H1 (cell line): Measurements from ENCODE around the gene ACOT7. TPM values are rescaled to one million over a fixed set of nuclear protein-coding genes. Genes with fewer than 3 reads are reported as not detected.

Experiments
- CTCF ChIA-PET: fragments of 300-600 bp; sonication (Branson Sonifier 250); formaldehyde crosslinking; loops from one replicate; lab custom pipeline; 2021; ENCODE audit not compliant: partially characterized antibody; lab: Charles Lee
- POLR2A ChIA-PET: fragments of 300-600 bp; sonication (Branson Sonifier 250); formaldehyde crosslinking; loops from one replicate; lab custom pipeline; 2021; ENCODE audit warnings: inconsistent platforms; ENCODE audit not compliant: partially characterized antibody; lab: Charles Lee
- DNase-seq, 2 experiments: peaks; one replicate each; pipeline versions ENCODE4 v3.0.0 to v3.0.0-alpha.2; 2010 to 2022; ENCODE audit warnings: low spot score in 2 of 2, low read depth in 1 of 2, mixed read lengths in 1 of 2
- FAIRE-seq: peaks from 2 replicates; lab custom pipeline; 2011; peaks lifted over from hg19 to GRCh38; lab: Jason Lieb, UNC
- H2AFZ ChIP-seq: 2 replicates; pipeline ENCODE4 v1.8.1; 2012; ENCODE audit warnings: low read length, inconsistent platforms
- H2AK5ac ChIP-seq: 2 replicates; pipeline ENCODE4 v1.6.1; 2013; ENCODE audit warnings: low read depth, low read length
- H2BK120ac ChIP-seq: replicated peaks from 2 replicates; pipeline ENCODE3; 2013; ENCODE audit warnings: low read depth, low read length, inconsistent platforms
- H2BK12ac ChIP-seq: 2 replicates; pipeline ENCODE4 v1.6.1; 2013; ENCODE audit warnings: low read depth, low read length
- H2BK15ac ChIP-seq: 2 replicates; pipeline ENCODE4 v1.6.1; 2013; ENCODE audit warnings: low read length
- H2BK20ac ChIP-seq: 2 replicates; pipeline ENCODE4 v1.6.1; 2013; ENCODE audit warnings: low read length
- H2BK5ac ChIP-seq: 2 replicates; pipeline ENCODE4 v1.6.1; 2013; ENCODE audit warnings: low read depth, low read length
- H3K14ac ChIP-seq: 2 replicates; pipeline ENCODE4 v1.6.1; 2013; ENCODE audit warnings: inconsistent platforms; ENCODE audit not compliant: insufficient read length
- H3K18ac ChIP-seq: 2 replicates; pipeline ENCODE4 v1.6.1; 2013; ENCODE audit warnings: low read length; ENCODE audit errors: extremely low read depth
- H3K23ac ChIP-seq: 2 replicates; pipeline ENCODE4 v1.6.1; 2013; ENCODE audit warnings: inconsistent platforms; ENCODE audit not compliant: insufficient read length
- H3K23me2 ChIP-seq: 2 replicates; pipeline ENCODE4 v1.6.1; 2013; ENCODE audit warnings: low read depth, low read length
- H3K27ac ChIP-seq: 2 replicates; pipeline ENCODE4 v1.6.1; 2011; ENCODE audit warnings: low read depth, low read length, inconsistent platforms
- H3K27me3 ChIP-seq, 4 experiments: replicated peaks in 1 of 4; 1 replicate in 1 of 4; 2 replicates in 3 of 4; pipeline versions ENCODE4 v1.6.1 to v1.8.1; 2011 to 2013; ENCODE audit warnings: low read length in 3 of 4, mild to moderate bottlenecking in 3 of 4, inconsistent platforms in 2 of 4, mixed read lengths in 2 of 4, moderate library complexity in 1 of 4; ENCODE audit not compliant: control insufficient read depth in 3 of 4, insufficient read depth in 3 of 4; ENCODE audit errors: extremely low read depth in 1 of 4
- H3K36me3 ChIP-seq, 4 experiments: 2 replicates each; pipeline versions ENCODE4 v1.6.1 to v1.8.1; 2011 to 2013; ENCODE audit warnings: mild to moderate bottlenecking in 4 of 4, low read length in 3 of 4, moderate library complexity in 2 of 4, control low read depth in 1 of 4, inconsistent platforms in 1 of 4; ENCODE audit not compliant: insufficient read depth in 4 of 4, control insufficient read depth in 2 of 4
- H3K4ac ChIP-seq: replicated peaks from 2 replicates; pipeline ENCODE3; 2013; ENCODE audit warnings: low read length, low read depth, mixed read lengths, inconsistent platforms; ENCODE audit not compliant: insufficient read length
- H3K4me1 ChIP-seq, 4 experiments: replicated peaks in 1 of 4; 1 replicate in 1 of 4; 2 replicates in 3 of 4; pipeline versions ENCODE4 v1.6.1 to v1.8.1; 2011 to 2013; ENCODE audit warnings: low read length in 3 of 4, inconsistent platforms in 2 of 4, mixed read lengths in 1 of 4; ENCODE audit not compliant: insufficient read depth in 4 of 4, control insufficient read depth in 3 of 4
- H3K4me2 ChIP-seq, 2 experiments: 2 replicates each; pipeline versions ENCODE4 v1.6.1 to v1.8.1; 2011 to 2013; ENCODE audit warnings: low read depth in 2 of 2, low read length in 2 of 2, control low read depth in 1 of 2, inconsistent platforms in 1 of 2, mild to moderate bottlenecking in 1 of 2; ENCODE audit not compliant: insufficient read depth in 1 of 2
- H3K4me3 ChIP-seq, 4 experiments: fragments of 200-600, 300-600 bp in 1 of 4; sonication (generic), shearing (Covaris generic), sonication (Bioruptor Twin) in 1 of 4; 2 replicates each; pipeline versions ENCODE4 v1.5.1 to v1.8.1; 2011 to 2016; ENCODE audit warnings: low read length in 4 of 4, low read depth in 3 of 4, control low read depth in 2 of 4, inconsistent platforms in 2 of 4, mild to moderate bottlenecking in 2 of 4, mixed read lengths in 1 of 4, moderate library complexity in 1 of 4; ENCODE audit not compliant: insufficient read depth in 2 of 4; ENCODE audit errors: extremely low read depth in 1 of 4
- H3K56ac ChIP-seq: replicated peaks from 2 replicates; pipeline ENCODE3; 2013; ENCODE audit warnings: low read depth, mild to moderate bottlenecking, mixed read lengths, low read length, inconsistent platforms; ENCODE audit not compliant: insufficient read length
- H3K79me1 ChIP-seq: 2 replicates; pipeline ENCODE4 v1.6.1; 2013; ENCODE audit warnings: low read depth, low read length, control low read depth
- H3K79me2 ChIP-seq, 2 experiments: 2 replicates each; pipeline versions ENCODE4 v1.6.1 to v1.8.1; 2012 to 2013; ENCODE audit warnings: low read length in 2 of 2, mild to moderate bottlenecking in 2 of 2, inconsistent platforms in 1 of 2; ENCODE audit not compliant: insufficient read depth in 2 of 2, control insufficient read depth in 1 of 2
- H3K9ac ChIP-seq, 4 experiments: replicated peaks in 1 of 4; 1 replicate in 1 of 4; 2 replicates in 3 of 4; pipeline versions ENCODE4 v1.6.1 to v1.8.1; 2011 to 2013; ENCODE audit warnings: low read depth in 3 of 4, low read length in 3 of 4, control low read depth in 2 of 4, mild to moderate bottlenecking in 2 of 4, moderate library complexity in 2 of 4, inconsistent platforms in 1 of 4; ENCODE audit errors: extremely low read depth in 1 of 4
- H3K9me3 ChIP-seq, 2 experiments: 2 replicates each; pipeline versions ENCODE4 v1.6.1 to v1.8.1; 2012 to 2013; ENCODE audit warnings: mild to moderate bottlenecking in 2 of 2, moderate library complexity in 2 of 2, control low read depth in 1 of 2, inconsistent platforms in 1 of 2, low read depth in 1 of 2, low read length in 1 of 2, mixed read lengths in 1 of 2; ENCODE audit not compliant: insufficient read depth in 2 of 2
- H4K20me1 ChIP-seq, 2 experiments: replicated peaks in 1 of 2; 2 replicates each; pipeline versions ENCODE3 to v1.8.1; 2011 to 2013; ENCODE audit warnings: inconsistent platforms in 2 of 2, low read length in 2 of 2, mild to moderate bottlenecking in 1 of 2; ENCODE audit not compliant: insufficient read depth in 2 of 2, control insufficient read depth in 1 of 2
- H4K5ac ChIP-seq: 2 replicates; pipeline ENCODE4 v1.6.1; 2013; ENCODE audit warnings: low read length, low read depth, mixed read lengths, inconsistent platforms; ENCODE audit not compliant: insufficient read length
- H4K8ac ChIP-seq: 2 replicates; pipeline ENCODE4 v1.8.0; 2013; ENCODE audit warnings: mild to moderate bottlenecking, moderate library complexity, low read length, inconsistent platforms; ENCODE audit not compliant: insufficient read depth; ENCODE audit errors: extremely low read depth
- H4K91ac ChIP-seq: replicated peaks from 2 replicates; pipeline ENCODE3; 2013; ENCODE audit warnings: low read length, mixed read lengths, inconsistent platforms; ENCODE audit not compliant: insufficient read length
- BRCA1 ChIP-seq: IDR thresholded peaks from 2 replicates; pipeline ENCODE4 v1.6.1; 2012; ENCODE audit warnings: low read depth, low read length, improper control_type of control experiment
- FOSL1 ChIP-seq: IDR thresholded peaks from 2 replicates; pipeline ENCODE4 v1.6.1; 2011; ENCODE audit warnings: mild to moderate bottlenecking, low read depth, low read length, moderate library complexity; ENCODE audit not compliant: insufficient read depth
- HDAC2 ChIP-seq, 2 experiments: fragments of 300-600 bp in 1 of 2; sonication (generic) in 1 of 2; IDR thresholded peaks; 2 replicates each; pipeline ENCODE4 v1.6.1; 2011 to 2012; ENCODE audit warnings: low read depth in 2 of 2, low read length in 2 of 2, mild to moderate bottlenecking in 2 of 2, moderate library complexity in 2 of 2, borderline replicate concordance in 1 of 2, inconsistent platforms in 1 of 2
- JUN ChIP-seq: IDR thresholded peaks from 2 replicates; pipeline ENCODE4 v1.6.1; 2011; ENCODE audit warnings: low read depth, mild to moderate bottlenecking, improper control_type of control experiment, low read length
- JUND ChIP-seq: IDR thresholded peaks from 2 replicates; pipeline ENCODE4 v1.6.1; 2011; ENCODE audit warnings: mild to moderate bottlenecking, improper control_type of control experiment, low read length
- NRF1 ChIP-seq: IDR thresholded peaks from 2 replicates; pipeline ENCODE4 v1.6.1; 2011; ENCODE audit warnings: mild to moderate bottlenecking, low read depth, low read length, improper control_type of control experiment
- POU5F1 ChIP-seq: IDR thresholded peaks from 2 replicates; pipeline ENCODE4 v1.6.1; 2011; ENCODE audit warnings: low read depth, mild to moderate bottlenecking, low read length, moderate library complexity
- SP2 ChIP-seq: IDR thresholded peaks from 2 replicates; pipeline ENCODE4 v1.6.1; 2012; ENCODE audit warnings: mild to moderate bottlenecking, low read length, inconsistent platforms
- WGBS, 2 experiments: shearing (Covaris generic) in 1 of 2; methylation state at CpG; one replicate each; pipeline versions ENCODE4 v1.1.6 to v1.1.7; 2013 to 2015; ENCODE audit warnings: low lambda C conversion rate in 2 of 2, mixed read lengths in 2 of 2, inconsistent platforms in 1 of 2, low coverage in 1 of 2, missing lambda C conversion rate in 1 of 2; ENCODE audit not compliant: insufficient replicate concordance in 2 of 2, insufficient coverage in 1 of 2, insufficient read length in 1 of 2; ENCODE audit errors: extremely low coverage in 1 of 2, missing lambda C conversion rate in 1 of 2; 5-methylcytosine and 5-hydroxymethylcytosine counted together
- polyA plus RNA-seq, 7 experiments: library from polyadenylated mRNA; depleted of rRNA in 3 of 7; stranded (reverse) in 5 of 7; unstranded in 2 of 7; fragments of >200 nt in 5 of 7; fragments of 200-250 nt in 2 of 7; gene quantifications; 1 replicate in 5 of 7; 2 replicates in 1 of 7; 4 replicates in 1 of 7; pipeline versions ENCODE4 v1.2.1 to v1.2.3, GENCODE V29; 2011 to 2013; ENCODE audit warnings: missing spikeins in 2 of 7, mixed read lengths in 2 of 7
- total RNA-seq: library from RNA; stranded (reverse); fragmentation: NEBNext Ultra II Directional; extraction: Animal tissue kit (Norgen Biotek cat#: 25700); gene quantifications from 2 replicates; pipeline ENCODE4 v1.2.1, GENCODE V29; 2021

ACOT7 gene
- total and polyA plus RNA-seq, 2 of the 8 experiments (the other 6 are each of a cell fraction or from before 2014, with no cell fraction given) = 151 to 214 TPM

DNA sequence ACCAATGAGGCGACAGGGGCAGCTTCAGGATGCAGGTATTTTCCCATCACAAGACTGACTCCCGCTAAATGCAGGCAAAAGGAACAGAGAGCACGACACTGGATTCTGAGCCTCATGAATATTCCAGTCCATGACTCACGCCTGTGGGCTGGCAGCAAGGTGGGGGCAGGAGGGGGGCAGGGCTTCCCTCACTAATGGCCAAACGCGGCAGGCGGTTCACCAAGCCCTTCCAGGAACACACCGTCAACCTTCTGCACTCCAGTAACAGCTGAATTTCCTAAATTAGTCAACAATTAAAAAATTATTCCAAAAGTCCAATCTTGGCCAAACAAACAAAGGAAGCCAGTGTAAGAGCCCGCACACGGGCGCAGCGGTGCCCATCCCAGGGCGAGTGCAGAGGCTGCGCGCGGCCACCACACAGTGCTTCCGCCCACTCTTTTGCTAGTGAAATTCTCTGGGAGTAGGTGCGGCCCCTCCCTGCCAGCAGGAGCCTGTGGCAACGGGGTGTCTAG lies 120.1 kb downstream of the ACOT7 start:
- Histone ChIP-seq H3K36me3 (no peaks in the 10 kb centered on the region; a peak in 2 of 8 replicates), H4K8ac (peak overlapping the region; percentile 35; the same call in 1 of the 2 replicates), H3K79me2 (no peaks in the 10 kb centered on the region), H3K23me2 (no peaks in the 10 kb centered on the region), H2BK120ac (no peak overlapping the region), H3K23ac (no peak overlapping the region), H2BK15ac (no peak overlapping the region; the same call in 1 of the 2 replicates), H3K27ac (no peak overlapping the region), H4K20me1 (peaks cover 3 to 12% of the 10 kb centered on the region in 2 experiments), H3K4ac (no peak overlapping the region), H2AFZ (no peak overlapping the region), H2BK12ac (peak overlapping the region; percentile 35; the same call in 1 of the 2 replicates), H3K4me2 (no peak overlapping the region), H3K56ac (no peak overlapping the region)
- no peak for TF ChIP-seq BRCA1
- TF ChIP-seq POU5F1 = 0 out of 2 replicates have a peak, but pooled peaks have one; percentile 61
- TF ChIP-seq JUN = 0 out of 2 replicates have a peak, but pooled peaks have one; percentile 29
- no peak for TF ChIP-seq NRF1
- TF ChIP-seq FOSL1 = no peak
- no peak for TF ChIP-seq SP2
- peak; percentile 88 for TF ChIP-seq JUND
- no peak for TF ChIP-seq HDAC2 (IDR thresholded peaks at IDR 0.05; ENCODE audit: borderline replicate concordance in 1 of 2, low read depth in 2 of 2, low read length in 2 of 2)
- TF ChIP-seq, all 59 proteins: peak for 3
- ChIA-PET CTCF (interaction anchor here (0.6 to 5.9 kb wide), 20 partner anchors 9 to 239 kb away, joined by 3 to 28 read pairs (median 3); no protein-coding TSS in a partner anchor), POLR2A (interaction anchor here (0.9 to 1.2 kb wide), 2 partner anchors 28 to 111 kb away, joined by 3 read pairs; no protein-coding TSS in a partner anchor)
- Histone ChIP-seq H3K9ac (no peak overlapping the region), H3K79me1 (peaks cover 3% of the 10 kb centered on the region; the same call in 1 of the 2 replicates), H3K4me1 (peaks cover 0 to 28% (median 13%) of the 10 kb centered on the region in 4 experiments; a peak in 6 of 7 replicates), H4K91ac (no peak overlapping the region), H3K18ac (no peak overlapping the region), H3K9me3 (no peaks in the 10 kb centered on the region), H2AK5ac (0 out of 2 replicates have a peak overlapping the region, but pooled peaks have one; percentile 9), H4K5ac (no peak overlapping the region), H2BK20ac (no peak overlapping the region), H3K14ac (no peak overlapping the region), H3K27me3 (no peaks in the 10 kb centered on the region), H2BK5ac (no peak overlapping the region), H3K4me3 (no peak overlapping the region; a peak in 1 of 8 replicates)
- FAIRE-seq = no peak
- WGBS, 2 experiments = 84% methylated on average over 17 of the region's 19 CpGs; no CpG with 5 or more reads in 1 of the 2 experiments
- no peak for DNase-seq
